Neuronal stem cell (in vitro differentiated cells): Measurements from ENCODE around the gene ZNF628.

Experiments
- DNase-seq: peaks from one replicate; pipeline ENCODE4 v3.0.0-alpha.2; 2013; ENCODE audit warnings: low spot score
- H2AFZ ChIP-seq: one replicate; pipeline ENCODE4 v1.6.1; 2013; ENCODE audit warnings: mild to moderate bottlenecking, low read length, inconsistent platforms
- H2AK5ac ChIP-seq: 2 replicates; pipeline ENCODE4 v1.6.1; 2013; ENCODE audit warnings: low read depth, mild to moderate bottlenecking, inconsistent platforms, low read length, moderate library complexity, mixed read lengths
- H2BK120ac ChIP-seq: 2 replicates; pipeline ENCODE4 v1.6.1; 2013; ENCODE audit warnings: low read depth, mild to moderate bottlenecking, inconsistent platforms, low read length, moderate library complexity, mixed read lengths
- H2BK12ac ChIP-seq: one replicate; pipeline ENCODE4 v1.6.1; 2013; ENCODE audit warnings: low read length, inconsistent platforms
- H2BK15ac ChIP-seq: 2 replicates; pipeline ENCODE4 v1.6.1; 2013; ENCODE audit warnings: mild to moderate bottlenecking, low read length, inconsistent platforms, mixed read lengths
- H2BK5ac ChIP-seq: one replicate; pipeline ENCODE4 v1.6.1; 2013; ENCODE audit warnings: inconsistent platforms, mild to moderate bottlenecking, low read length, moderate library complexity
- H3K14ac ChIP-seq: one replicate; pipeline ENCODE4 v1.6.1; 2013; ENCODE audit warnings: low read length, inconsistent platforms
- H3K18ac ChIP-seq: 2 replicates; pipeline ENCODE4 v1.6.1; 2013; ENCODE audit warnings: low read length, inconsistent platforms
- H3K23ac ChIP-seq: 2 replicates; pipeline ENCODE4 v1.6.1; 2013; ENCODE audit warnings: low read depth, mild to moderate bottlenecking, mixed read lengths, low read length, inconsistent platforms; ENCODE audit not compliant: poor library complexity
- H3K27ac ChIP-seq: replicated peaks from 3 replicates; pipeline ENCODE4 v1.5.1; 2013; ENCODE audit warnings: low read length, inconsistent platforms
- H3K27me3 ChIP-seq, 3 experiments: 2 replicates each; pipeline ENCODE4 v1.6.1; 2013; ENCODE audit warnings: low read length in 3 of 3, mild to moderate bottlenecking in 2 of 3, inconsistent platforms in 1 of 3, low read depth in 1 of 3, mixed read lengths in 1 of 3, moderate library complexity in 1 of 3; ENCODE audit not compliant: control insufficient read depth in 3 of 3, insufficient read depth in 3 of 3
- H3K36me3 ChIP-seq, 2 donors: replicated peaks in 1 of 2; 2 replicates each; pipeline ENCODE4 v1.6.1; 2013; ENCODE audit warnings: low read length in 2 of 2; ENCODE audit not compliant: control insufficient read depth in 2 of 2, insufficient read depth in 2 of 2
- H3K4ac ChIP-seq: 2 replicates; pipeline ENCODE4 v1.6.1; 2013; ENCODE audit warnings: inconsistent platforms, mild to moderate bottlenecking, low read length, moderate library complexity
- H3K4me1 ChIP-seq, 2 donors: 1 replicate in 1 of 2; 2 replicates in 1 of 2; pipeline ENCODE4 v1.6.1; 2013; ENCODE audit warnings: low read length in 2 of 2, low read depth in 1 of 2; ENCODE audit not compliant: control insufficient read depth in 2 of 2, insufficient read depth in 1 of 2
- H3K4me2 ChIP-seq: one replicate; pipeline ENCODE4 v1.6.1; 2013; ENCODE audit warnings: mild to moderate bottlenecking, low read length, inconsistent platforms; ENCODE audit not compliant: insufficient read depth, poor library complexity, severe bottlenecking
- H3K4me3 ChIP-seq, 2 donors: 2 replicates each; pipeline ENCODE4 v1.5.1; 2013; ENCODE audit warnings: low read length in 2 of 2, mild to moderate bottlenecking in 2 of 2, inconsistent platforms in 1 of 2, moderate library complexity in 1 of 2
- H3K79me1 ChIP-seq: one replicate; pipeline ENCODE4 v1.6.1; 2013; ENCODE audit warnings: low read depth, mild to moderate bottlenecking, inconsistent platforms, low read length, moderate library complexity
- H3K9ac ChIP-seq: one replicate; pipeline ENCODE4 v1.6.1; 2013; ENCODE audit warnings: mild to moderate bottlenecking, low read depth, low read length, inconsistent platforms; ENCODE audit not compliant: poor library complexity
- H3K9me3 ChIP-seq, 2 donors: replicated peaks in 1 of 2; 2 replicates each; pipeline versions ENCODE3 to v1.6.1; 2013; ENCODE audit warnings: low read length in 2 of 2, mild to moderate bottlenecking in 2 of 2, inconsistent platforms in 1 of 2, low read depth in 1 of 2, mixed read lengths in 1 of 2, moderate library complexity in 1 of 2; ENCODE audit not compliant: control insufficient read depth in 2 of 2, insufficient read depth in 1 of 2
- H4K8ac ChIP-seq: one replicate; pipeline ENCODE4 v1.6.1; 2013; ENCODE audit warnings: low read depth, mild to moderate bottlenecking, inconsistent platforms, low read length, moderate library complexity
- H4K91ac ChIP-seq: one replicate; pipeline ENCODE4 v1.6.1; 2013; ENCODE audit warnings: low read length, low read depth, mild to moderate bottlenecking, inconsistent platforms; ENCODE audit not compliant: poor library complexity
- WGBS, 2 donors: extraction: QIAGEN DNeasy Blood & Tissue Kit; methylation state at CpG; one replicate each; pipeline ENCODE4 v1.1.7; 2013; ENCODE audit warnings: missing lambda C conversion rate in 2 of 2, mixed read lengths in 1 of 2; ENCODE audit not compliant: insufficient read length in 2 of 2, insufficient replicate concordance in 1 of 2; ENCODE audit errors: extremely low coverage in 2 of 2; 5-methylcytosine and 5-hydroxymethylcytosine counted together

Gene ZNF628

DNA sequence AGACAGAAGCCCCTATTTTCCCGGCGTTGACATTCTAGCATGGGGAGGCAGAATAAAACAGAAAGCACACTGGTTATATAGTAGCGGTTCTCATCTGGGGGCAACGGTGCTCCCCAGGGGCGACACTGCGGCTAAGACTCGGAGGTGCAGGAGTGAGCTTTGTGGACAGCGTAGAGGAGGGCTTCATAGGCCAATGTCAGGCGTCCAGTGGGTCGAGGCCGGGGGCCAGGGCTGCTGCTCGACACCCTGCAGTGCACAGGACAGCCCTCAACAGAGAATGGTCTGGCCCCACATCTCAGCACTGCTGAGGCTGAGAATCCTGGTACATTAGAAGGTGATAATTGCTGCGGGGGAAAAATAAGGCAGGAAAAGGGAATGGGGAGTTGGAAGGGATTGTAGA, 1.5 kb downstream of the ZNF628 start:
- Histone ChIP-seq H2BK15ac (no peak overlapping the region), H3K79me1 (peaks cover 9% of the 10 kb centered on the region), H3K9ac (no peak overlapping the region), H2BK5ac (no peak overlapping the region), H3K27me3 (no peaks in the 10 kb centered on the region), H3K9me3 (no peaks in the 10 kb centered on the region), H2BK120ac (no peak overlapping the region), H3K4ac (no peak overlapping the region), H3K4me3 (peak overlapping the region in 1 of 2 donors; percentile 71), H3K23ac (no peak overlapping the region), H3K4me1 (peaks cover 11 to 31% of the 10 kb centered on the region in 2 donors), H3K36me3 (peaks cover 4 to 8% of the 10 kb centered on the region in 2 donors), H2BK12ac (no peak overlapping the region), H2AFZ (no peak overlapping the region), H4K91ac (no peak overlapping the region), H3K27ac (no peak overlapping the region), H3K18ac (no peak overlapping the region), H3K14ac (no peak overlapping the region), H2AK5ac (no peak overlapping the region), H3K4me2 (no peak overlapping the region), H4K8ac (no peak overlapping the region)
- 100% methylated on average over 1 of the region's 13 CpGs; no CpG with 5 or more reads in 1 of the 2 donors for WGBS, 2 donors
- no peak for DNase-seq

DNA sequence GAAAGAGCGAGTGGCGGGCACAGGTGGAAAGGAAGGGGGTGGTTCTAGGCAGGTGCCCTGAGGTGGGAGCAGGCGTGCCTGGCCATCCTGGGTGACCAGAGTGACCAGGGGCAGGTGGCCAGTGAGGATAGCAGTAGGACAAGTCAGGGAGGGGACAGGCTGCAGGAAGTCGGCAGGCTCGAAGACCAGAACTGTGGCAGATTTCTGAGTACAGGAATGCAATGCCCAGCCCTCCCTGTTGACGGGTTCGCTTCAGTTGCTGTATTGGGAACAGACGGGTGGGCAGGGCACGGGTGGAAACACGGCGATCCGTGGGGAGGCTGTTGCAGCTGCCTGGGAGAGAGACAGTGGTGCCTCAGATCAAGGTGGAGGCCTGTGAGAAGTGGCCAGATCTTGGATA, 1.9 kb downstream of the ZNF628 start:
- Histone ChIP-seq H3K36me3 (peaks cover 4 to 8% of the 10 kb centered on the region in 2 donors), H3K27me3 (no peaks in the 10 kb centered on the region), H3K79me1 (peaks cover 9% of the 10 kb centered on the region), H3K27ac (no peak overlapping the region), H2BK5ac (no peak overlapping the region), H3K4ac (peak overlapping the region; percentile 85), H2AFZ (no peak overlapping the region), H3K4me1 (peaks cover 8 to 26% of the 10 kb centered on the region in 2 donors), H3K14ac (no peak overlapping the region), H4K8ac (no peak overlapping the region), H2BK12ac (no peak overlapping the region), H3K9me3 (no peaks in the 10 kb centered on the region), H2BK15ac (no peak overlapping the region), H4K91ac (peak overlapping the region; percentile 46), H3K9ac (peak overlapping the region; percentile 22), H2AK5ac (peak overlapping the region; percentile 67), H3K4me3 (no peak overlapping the region), H3K4me2 (no peak overlapping the region), H3K23ac (no peak overlapping the region), H2BK120ac (no peak overlapping the region), H3K18ac (no peak overlapping the region)
- DNase-seq = no peak
- WGBS, 2 donors = no CpG with 5 or more reads among the region's 12 CpGs

DNA sequence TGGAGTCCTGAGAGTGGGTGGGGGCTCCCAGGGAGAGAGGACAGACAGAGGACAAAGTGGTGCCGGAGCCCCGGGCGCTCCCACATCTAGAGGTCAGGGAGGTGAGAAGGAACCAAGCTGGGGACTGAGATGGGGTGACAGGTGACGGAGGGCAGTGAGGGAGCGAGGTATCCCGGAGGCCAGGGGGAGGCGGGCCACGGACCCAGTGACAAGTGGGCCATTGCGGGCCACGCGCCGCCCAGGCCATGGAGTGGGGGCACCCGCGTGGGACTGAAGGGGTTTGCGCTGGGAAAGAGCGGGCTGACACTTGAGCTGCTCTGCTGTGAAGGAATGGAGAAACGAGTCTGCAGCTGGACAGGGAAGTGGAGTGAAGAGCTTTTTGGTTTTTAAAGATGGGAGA, 2.6 kb downstream of the ZNF628 start:
- H3K4me1 ChIP-seq = peaks cover 4 to 22% of the 10 kb centered on the region in 2 donors
- H3K27ac ChIP-seq = no peak overlapping the region
- H3K23ac ChIP-seq = peak overlapping the region; percentile 22
- no peak overlapping the region for H4K8ac ChIP-seq
- no peaks in the 10 kb centered on the region for H3K27me3 ChIP-seq
- H2BK12ac ChIP-seq = no peak overlapping the region
- no peak overlapping the region for H3K4me2 ChIP-seq
- H4K91ac ChIP-seq = no peak overlapping the region
- no peak overlapping the region for H2AK5ac ChIP-seq
- no peaks in the 10 kb centered on the region for H3K9me3 ChIP-seq
- H3K18ac ChIP-seq = no peak overlapping the region
- no peak overlapping the region for H3K14ac ChIP-seq
- H3K36me3 ChIP-seq = peaks cover 4 to 14% of the 10 kb centered on the region in 2 donors
- peaks cover 11% of the 10 kb centered on the region for H3K79me1 ChIP-seq
- WGBS, 2 donors = no CpG with 5 or more reads among the region's 17 CpGs
- no peak overlapping the region for H3K9ac ChIP-seq
- no peak overlapping the region for H3K4me3 ChIP-seq
- H2BK120ac ChIP-seq = no peak overlapping the region
- no peak for DNase-seq
- H3K4ac ChIP-seq = no peak overlapping the region
- H2AFZ ChIP-seq = no peak overlapping the region
- no peak overlapping the region for H2BK5ac ChIP-seq
- no peak overlapping the region for H2BK15ac ChIP-seq

DNA sequence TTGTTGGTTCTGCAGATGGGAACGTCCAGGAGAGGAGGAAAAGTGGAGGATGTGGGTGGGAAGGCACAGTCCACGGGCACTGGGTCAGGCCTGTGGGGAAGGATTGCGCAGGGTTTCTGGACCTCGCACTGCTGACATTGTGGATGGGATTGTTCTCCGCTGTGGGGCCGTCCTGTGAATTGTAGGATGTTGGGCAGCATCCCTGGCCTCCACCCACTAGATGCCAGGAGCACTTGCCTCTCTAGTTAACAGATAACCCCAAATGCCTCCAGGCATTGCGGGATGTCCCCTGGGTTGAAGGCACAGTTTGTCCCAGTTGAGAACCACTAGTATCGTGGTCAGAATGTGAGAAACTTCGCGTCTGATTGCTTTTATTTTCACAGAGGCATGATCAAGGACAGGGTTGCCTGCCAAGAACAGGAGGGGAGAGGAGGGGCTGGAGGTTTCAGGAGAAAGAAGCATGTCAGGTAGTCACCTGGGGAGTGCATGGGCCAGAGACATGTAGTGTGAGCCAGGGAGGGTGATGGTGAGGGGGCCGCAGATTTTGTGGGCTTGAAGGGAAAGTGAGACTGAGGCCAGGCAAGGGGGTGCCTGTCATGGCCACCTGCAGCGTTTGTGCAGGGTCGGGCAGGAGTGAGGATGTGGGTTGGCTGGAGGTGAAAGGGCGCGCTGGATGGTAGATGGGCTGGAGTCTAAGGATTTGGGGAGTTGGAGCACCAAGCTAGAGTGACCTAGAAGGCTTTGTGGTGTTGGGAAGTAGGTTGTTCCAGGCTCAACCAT, 3.2 kb downstream of the ZNF628 start:
- Histone ChIP-seq H2BK5ac (no peak overlapping the region), H2AFZ (no peak overlapping the region), H3K18ac (peak overlapping the region; percentile 28), H2BK120ac (no peak overlapping the region), H3K9me3 (no peaks in the 10 kb centered on the region), H3K4me2 (no peak overlapping the region), H3K27ac (no peak overlapping the region), H3K4me3 (no peak overlapping the region), H3K27me3 (no peaks in the 10 kb centered on the region), H2BK15ac (no peak overlapping the region), H3K9ac (no peak overlapping the region), H3K36me3 (peaks cover 4 to 14% of the 10 kb centered on the region in 2 donors), H3K4ac (no peak overlapping the region), H3K14ac (no peak overlapping the region), H2BK12ac (no peak overlapping the region), H3K23ac (no peak overlapping the region), H2AK5ac (peak overlapping the region; percentile 68), H4K91ac (no peak overlapping the region), H3K4me1 (peaks cover 10 to 22% of the 10 kb centered on the region in 2 donors), H4K8ac (no peak overlapping the region), H3K79me1 (peaks cover 14% of the 10 kb centered on the region)
- WGBS, 2 donors = no CpG with 5 or more reads among the region's 15 CpGs
- no peak for DNase-seq
